H1 (cell line): Measurements from ENCODE around the gene DDX19B. TPM values are rescaled to one million over a fixed set of nuclear protein-coding genes. Genes with fewer than 3 reads are reported as not detected.

Experiments used
- ASH2L ChIP-seq: fragments of 200-600, 300-600 bp; sonication (generic); IDR thresholded peaks from one replicate; pipeline ENCODE4 v1.7.1; 2017; ENCODE audit warnings: low read length
- CBX5 ChIP-seq: fragments of 300-800, 300-1000 bp; sonication (generic); IDR thresholded peaks from 2 replicates; pipeline ENCODE4 v1.7.1; 2016; ENCODE audit warnings: antibody characterized with exemption, low read length, low read depth
- CHD2 ChIP-seq: IDR thresholded peaks from 2 replicates; pipeline ENCODE4 v1.6.1; 2012; ENCODE audit warnings: low read length, improper control_type of control experiment
- E2F6 ChIP-seq: IDR thresholded peaks from 2 replicates; pipeline ENCODE4 v1.6.1; 2012; ENCODE audit warnings: inconsistent platforms
- EZH2 ChIP-seq: fragments of 200-600 bp; sonication (generic); IDR thresholded peaks from 2 replicates; pipeline ENCODE4 v1.7.1; 2012; ENCODE audit warnings: low read depth, mild to moderate bottlenecking, moderate library complexity, low read length, inconsistent platforms; ENCODE audit not compliant: severe bottlenecking
- GABPA ChIP-seq: IDR thresholded peaks from 2 replicates; pipeline ENCODE4 v1.6.1; 2011; ENCODE audit warnings: mild to moderate bottlenecking, low read length, moderate library complexity, borderline replicate concordance; ENCODE audit not compliant: insufficient read depth
- GTF2F1 ChIP-seq: IDR thresholded peaks from 2 replicates; pipeline ENCODE4 v1.6.1; 2012; ENCODE audit warnings: low read depth, low read length, improper control_type of control experiment, borderline replicate concordance
- JUN ChIP-seq: IDR thresholded peaks from 2 replicates; pipeline ENCODE4 v1.6.1; 2011; ENCODE audit warnings: low read depth, mild to moderate bottlenecking, improper control_type of control experiment, low read length
- JUND ChIP-seq: IDR thresholded peaks from 2 replicates; pipeline ENCODE4 v1.6.1; 2011; ENCODE audit warnings: mild to moderate bottlenecking, improper control_type of control experiment, low read length
- KDM1A ChIP-seq: fragments of 200-600, 300-600 bp; sonication (generic); IDR thresholded peaks from 2 replicates; pipeline ENCODE4 v1.7.1; 2016; ENCODE audit warnings: mild to moderate bottlenecking, low read length, borderline replicate concordance
- KDM4A ChIP-seq: IDR thresholded peaks from one replicate; pipeline ENCODE4 v1.7.1; 2012; ENCODE audit warnings: low read depth, mild to moderate bottlenecking, moderate library complexity, low read length, inconsistent platforms; ENCODE audit not compliant: severe bottlenecking
- MAFK ChIP-seq: IDR thresholded peaks from 2 replicates; pipeline ENCODE4 v1.6.1; 2012; ENCODE audit warnings: low read depth, mild to moderate bottlenecking, improper control_type of control experiment, low read length
- NANOG ChIP-seq: IDR thresholded peaks from 2 replicates; pipeline ENCODE4 v1.6.1; 2011; ENCODE audit warnings: low read length, low read depth, mild to moderate bottlenecking, inconsistent platforms; ENCODE audit not compliant: insufficient read depth, poor library complexity, severe bottlenecking
- NRF1 ChIP-seq: IDR thresholded peaks from 2 replicates; pipeline ENCODE4 v1.6.1; 2011; ENCODE audit warnings: mild to moderate bottlenecking, low read depth, low read length, improper control_type of control experiment
- PHF8 ChIP-seq: fragments of 200-600 bp; sonication (generic); conservative IDR thresholded peaks from 2 replicates; pipeline ENCODE4 v1.7.1; 2012; ENCODE audit warnings: low read depth, mild to moderate bottlenecking, inconsistent platforms, low read length, moderate library complexity
- POU5F1 ChIP-seq: IDR thresholded peaks from 2 replicates; pipeline ENCODE4 v1.6.1; 2011; ENCODE audit warnings: low read depth, mild to moderate bottlenecking, low read length, moderate library complexity
- RBBP5 ChIP-seq: IDR thresholded peaks from 2 replicates; pipeline ENCODE4 v1.7.1; 2012; ENCODE audit warnings: low read depth, mild to moderate bottlenecking, inconsistent platforms, low read length, moderate library complexity, borderline replicate concordance
- SUZ12 ChIP-seq: fragments of 200-600 bp; sonication (generic); IDR thresholded peaks from 2 replicates; pipeline ENCODE4 v1.6.1; 2012; ENCODE audit warnings: mild to moderate bottlenecking, inconsistent platforms, low read length, moderate library complexity, mixed read lengths
- TCF12 ChIP-seq: IDR thresholded peaks from 2 replicates; pipeline ENCODE4 v1.6.1; 2011; ENCODE audit warnings: low read depth, mild to moderate bottlenecking, low read length
- TEAD4 ChIP-seq: IDR thresholded peaks from 2 replicates; pipeline ENCODE4 v1.6.1; 2012; ENCODE audit warnings: low read depth, low read length, inconsistent platforms, mixed read lengths
- USF2 ChIP-seq: IDR thresholded peaks from 2 replicates; pipeline ENCODE4 v1.6.1; 2011; ENCODE audit warnings: low read length, improper control_type of control experiment
- polyA plus RNA-seq, 7 experiments: library from polyadenylated mRNA; depleted of rRNA in 3 of 7; stranded (reverse) in 5 of 7; unstranded in 2 of 7; fragments of >200 nt in 5 of 7; fragments of 200-250 nt in 2 of 7; gene quantifications; 1 replicate in 5 of 7; 2 replicates in 1 of 7; 4 replicates in 1 of 7; pipeline versions ENCODE4 v1.2.1 to v1.2.3, GENCODE V29; 2011 to 2013; ENCODE audit warnings: missing spikeins in 2 of 7, mixed read lengths in 2 of 7
- total RNA-seq: library from RNA; stranded (reverse); fragmentation: NEBNext Ultra II Directional; extraction: Animal tissue kit (Norgen Biotek cat#: 25700); gene quantifications from 2 replicates; pipeline ENCODE4 v1.2.1, GENCODE V29; 2021

Gene DDX19B
- total and polyA plus RNA-seq, 2 of the 8 experiments (the other 6 are each of a cell fraction or from before 2014, with no cell fraction given): 40.5 to 42.7 TPM

GRCh38 chr16:70298988-70299938, at the start of gene DDX19B (continued):
- TF ChIP-seq PHF8 (peak; percentile 99), JUND (no peak), MAFK (no peak), CBX5 (no peak), POU5F1 (no peak), TEAD4 (0 out of 2 replicates have a peak, but pooled peaks have one; percentile 2), NANOG (no peak), EZH2 (no peak), GABPA (peak; percentile 62; the same call in 1 of the 2 replicates), USF2 (no peak), ASH2L (peak; percentile 99), RBBP5 (peak; percentile 97), E2F6 (no peak), SUZ12 (no peak), JUN (no peak), KDM1A (no peak; the same call in 1 of the 2 replicates), KDM4A (peak; percentile 96), NRF1 (no peak), TCF12 (no peak), GTF2F1 (no peak), CHD2 (no peak)
